GM18526 (cell line): ENCODE measurements around the gene SDK2.

Source experiments
- POLR2A ChIP-seq: IDR thresholded peaks from 3 replicates; pipeline ENCODE4 v1.6.1; 2011; ENCODE audit not compliant: insufficient read length; ENCODE audit errors: extremely low read depth

Gene SDK2

DNA sequence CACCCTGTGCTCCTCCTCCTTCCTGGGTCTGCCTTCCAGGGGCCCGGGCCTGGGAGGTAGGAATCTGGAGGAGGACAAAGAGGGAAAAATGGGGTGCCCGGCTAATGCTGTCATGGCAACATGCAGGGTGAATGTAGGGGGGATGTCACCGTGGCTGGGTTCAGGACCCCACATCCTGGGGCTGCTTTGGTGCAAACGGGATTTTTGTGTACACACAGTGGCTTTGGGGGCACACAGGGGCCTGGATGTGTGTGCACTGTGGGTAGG, 295.5 kb downstream of the SDK2 start:
- TF ChIP-seq POLR2A, result no peak

GRCh38 chr17:73348018-73348828, 296.0 kb downstream of the SDK2 start:
- TF ChIP-seq POLR2A, result no peak

DNA sequence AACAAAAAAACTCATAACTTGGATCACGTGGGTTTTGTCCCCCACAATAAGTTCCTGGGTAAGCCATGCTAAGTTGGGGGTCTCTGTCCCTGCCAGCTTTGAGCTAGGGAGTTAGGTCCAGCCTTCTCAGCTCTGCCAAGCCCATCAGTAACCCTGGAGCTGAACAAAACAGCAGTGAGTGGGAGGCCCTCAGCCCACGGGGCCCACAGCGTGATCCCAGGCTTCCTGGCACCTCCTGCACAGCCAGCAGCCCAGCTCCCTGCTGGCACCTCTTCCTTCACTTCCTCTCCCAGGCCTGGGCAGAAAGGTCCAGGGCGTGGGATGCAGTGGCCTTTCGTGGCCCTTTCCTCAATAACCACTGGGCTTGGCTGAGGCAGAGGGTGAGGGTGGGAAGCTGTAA, 296.9 kb downstream of the SDK2 start:
- no peak for TF ChIP-seq POLR2A

- TF ChIP-seq POLR2A, result no peak
These were observed 297.6 kb downstream of the SDK2 start for GRCh38 chr17:73346501-73347162.

- no peak for TF ChIP-seq POLR2A
These were observed 300.3 kb downstream of the SDK2 start for GRCh38 chr17:73343739-73344454.

DNA sequence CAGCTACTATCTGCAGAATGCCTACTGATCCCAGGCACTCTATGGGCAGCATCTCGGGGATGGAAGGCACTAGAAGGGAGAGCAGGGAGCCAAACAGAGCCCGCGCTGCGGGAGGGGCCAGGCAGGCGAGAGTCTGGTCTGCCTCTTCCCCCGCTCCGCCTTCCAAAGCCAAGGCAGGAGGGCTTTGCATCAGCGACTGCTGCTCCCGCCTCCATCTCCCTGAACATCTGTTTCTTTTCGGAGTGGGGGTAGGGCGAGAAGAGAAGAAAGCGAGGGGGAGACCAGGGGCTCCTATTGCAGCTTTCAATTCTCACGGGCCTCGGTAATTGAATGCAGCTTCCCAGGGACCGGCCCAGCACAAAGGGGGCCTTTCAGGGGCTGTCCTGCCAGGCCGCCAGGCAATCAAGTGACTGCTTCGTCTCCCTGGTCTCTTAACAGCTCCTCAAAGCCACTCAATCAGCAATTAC, 301.0 kb downstream of the SDK2 start:
- TF ChIP-seq POLR2A, result no peak

DNA sequence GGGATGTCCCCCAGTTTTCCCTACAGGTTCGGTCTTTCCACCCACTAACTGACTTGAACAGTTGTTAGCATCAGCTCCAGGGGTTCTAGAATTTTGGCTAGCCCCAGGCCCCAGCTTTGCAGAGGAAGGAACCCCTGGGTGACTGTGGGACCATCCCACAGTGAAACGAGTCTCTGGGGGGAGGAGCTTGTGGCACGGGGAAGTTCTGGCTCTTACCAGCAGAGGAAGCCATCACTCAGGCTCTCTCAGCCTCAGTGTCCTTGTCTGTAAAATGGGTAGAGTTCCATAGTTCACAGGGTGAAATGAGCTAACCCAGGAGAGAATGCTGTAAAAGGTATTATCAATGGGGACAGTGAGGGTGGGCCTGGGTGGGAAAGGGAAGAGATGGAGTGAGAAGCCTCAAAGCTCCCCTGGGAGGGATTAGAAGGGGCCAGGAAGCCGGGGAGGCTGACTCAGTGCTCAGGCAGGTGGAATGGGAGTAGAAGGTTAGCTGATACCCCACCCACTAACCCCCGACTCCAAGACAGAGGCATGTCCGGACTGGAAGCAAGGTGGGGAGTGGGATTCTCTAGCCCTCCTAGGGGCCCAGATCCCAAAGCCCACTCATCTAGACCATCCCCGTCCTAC, 301.6 kb downstream of the SDK2 start:
- no peak for TF ChIP-seq POLR2A

GRCh38 chr17:73342050-73342522, 302.2 kb downstream of the SDK2 start:
- no peak for TF ChIP-seq POLR2A

- TF ChIP-seq POLR2A, result no peak
These were observed 302.7 kb downstream of the SDK2 start for GRCh38 chr17:73341350-73342049.

GRCh38 chr17:73340093-73340596, 304.1 kb downstream of the SDK2 start:
- TF ChIP-seq POLR2A, result no peak

GRCh38 chr17:73338566-73339197, 305.6 kb downstream of the SDK2 start:
- TF ChIP-seq POLR2A, result no peak

GRCh38 chr17:73338050-73338521, 306.2 kb downstream of the SDK2 start:
- no peak for TF ChIP-seq POLR2A

DNA sequence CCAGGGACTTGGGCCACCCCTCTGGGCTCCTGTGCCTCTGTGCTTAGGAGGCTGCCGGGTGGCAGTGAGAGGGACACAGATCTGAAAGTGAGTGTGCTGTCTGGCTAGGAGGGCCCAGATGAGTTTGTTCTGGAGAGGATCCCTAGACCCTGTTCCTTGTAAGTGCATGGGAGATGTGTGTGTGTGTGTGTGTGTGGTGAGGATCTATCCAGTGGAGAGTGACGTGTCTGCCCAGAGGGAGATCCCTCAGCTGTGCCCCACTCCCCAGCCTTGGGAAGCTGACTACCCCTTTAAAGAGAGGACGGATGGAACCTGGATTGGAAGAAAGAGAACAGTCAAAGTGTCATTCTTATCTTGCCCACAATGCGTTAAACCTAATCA, 306.9 kb downstream of the SDK2 start:
- no peak for TF ChIP-seq POLR2A
